Ureter (tissue), 1 donor: ENCODE data around the gene FOXP1. TPM values are rescaled to one million over a fixed set of nuclear protein-coding genes. Genes with fewer than 3 reads are reported as not detected.
A peak's percentile ranks its signal among the peaks of the same experiment; 100 is the strongest.

Experiments used
- DNase-seq: peaks from one replicate; pipeline ENCODE4 v3.0.0-alpha.2; 2020; ENCODE audit warnings: low spot score
- total RNA-seq: library from RNA; stranded (reverse); gene quantifications from one replicate; pipeline ENCODE4 v1.2.4, GENCODE V29; 2023
- donor health status: DM: yes; HTN: yes; CAD: no.

FOXP1 gene
- total RNA-seq, 1 donor from 2014 or later = 179 TPM

DNA sequence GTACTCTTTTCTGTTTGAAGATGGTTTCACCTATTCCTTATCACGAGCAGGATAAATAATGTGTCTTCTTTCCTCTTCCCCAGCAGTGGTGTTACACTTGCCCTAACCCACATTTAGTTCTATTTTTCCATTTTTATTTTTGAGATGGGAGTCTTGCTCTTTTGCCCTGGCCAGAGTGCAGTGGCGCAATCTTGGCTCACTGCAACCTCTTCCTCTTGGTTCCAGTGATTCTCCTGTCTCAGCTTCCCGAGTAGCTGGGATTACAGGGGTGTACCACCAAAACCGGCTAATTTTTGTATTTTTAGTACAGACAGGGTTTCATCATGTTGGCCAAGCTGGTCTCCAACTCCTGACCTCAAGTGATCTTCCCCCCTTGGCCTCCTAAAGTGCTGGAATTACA is 372.4 kb downstream of the FOXP1 start:
- DNase-seq = no peak

DNA sequence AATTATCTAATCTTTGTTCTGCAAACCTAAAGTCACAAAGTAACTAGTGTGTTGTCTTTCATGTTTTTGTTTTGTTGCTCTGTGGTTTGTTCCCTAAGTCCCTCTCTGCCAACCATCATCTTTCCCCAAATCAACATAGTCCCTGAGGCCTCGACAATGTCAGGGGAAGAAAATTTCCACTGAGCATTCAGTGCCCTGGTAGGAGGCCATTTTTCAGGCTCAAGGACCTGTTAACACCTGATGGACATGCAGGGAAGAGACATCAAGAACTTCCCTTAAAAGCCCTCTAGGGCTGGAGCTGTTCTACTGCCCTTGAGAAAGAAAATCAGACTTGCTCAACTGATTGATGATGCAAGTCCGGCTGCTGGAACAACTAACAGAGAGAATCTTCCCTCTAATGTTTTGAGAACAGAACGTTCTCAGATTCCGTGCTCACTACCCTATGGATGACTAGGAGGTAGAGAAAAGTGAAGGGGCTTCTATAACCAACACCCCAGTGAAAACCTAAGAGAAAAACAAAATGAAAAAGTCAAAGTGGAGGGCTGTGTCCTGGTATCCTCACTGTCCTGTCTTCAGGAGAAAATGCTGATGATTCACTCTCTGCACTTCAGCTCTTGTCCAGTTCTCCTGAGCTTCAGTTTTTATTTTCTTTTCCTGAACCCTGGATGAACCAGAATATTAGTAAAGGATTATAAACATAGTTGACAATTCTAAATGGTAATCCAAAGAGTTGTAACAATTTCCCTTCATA is 373.1 kb downstream of the FOXP1 start:
- DNase-seq = no peak

DNA sequence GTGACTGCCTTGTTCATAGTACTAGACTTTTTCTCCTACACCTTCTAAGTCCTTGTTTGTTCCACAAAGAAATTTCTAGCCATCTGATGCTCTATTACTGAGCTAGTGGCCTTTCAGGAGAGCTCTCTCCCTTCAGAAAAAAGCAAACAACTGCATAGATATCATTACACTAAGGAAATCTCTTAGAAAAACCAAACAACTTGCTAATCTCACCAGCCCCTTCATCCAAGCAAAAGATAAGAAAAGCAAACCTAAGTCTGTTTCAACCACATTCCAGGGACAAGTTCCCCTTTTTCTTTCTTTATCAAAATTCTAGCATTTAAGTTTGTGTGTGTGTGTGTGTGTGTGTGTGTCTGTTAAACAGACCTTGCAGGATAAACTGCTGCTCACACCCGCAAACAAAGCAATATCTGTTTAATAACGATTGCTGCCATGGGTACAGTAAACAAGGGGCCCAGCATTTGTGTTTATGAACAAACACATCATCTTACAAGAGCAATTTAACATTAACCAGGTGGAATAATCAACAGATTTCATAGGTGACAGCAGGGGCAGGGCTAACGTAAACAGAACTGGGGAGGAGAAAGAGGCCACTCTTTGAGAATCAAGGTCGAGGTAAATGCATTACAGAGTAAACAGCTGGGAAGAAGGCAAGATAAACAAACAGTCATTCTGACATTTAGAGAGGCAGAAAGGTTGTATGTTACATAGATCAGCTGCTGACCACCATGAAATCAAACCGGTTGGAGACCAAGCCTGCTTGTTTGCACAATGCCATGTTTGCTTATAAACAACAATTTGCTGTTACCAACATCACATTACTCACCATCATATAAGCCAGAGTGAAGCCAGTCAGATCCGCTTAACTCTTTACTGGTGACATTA is 375.1 kb downstream of the FOXP1 start:
- no peak for DNase-seq

DNA sequence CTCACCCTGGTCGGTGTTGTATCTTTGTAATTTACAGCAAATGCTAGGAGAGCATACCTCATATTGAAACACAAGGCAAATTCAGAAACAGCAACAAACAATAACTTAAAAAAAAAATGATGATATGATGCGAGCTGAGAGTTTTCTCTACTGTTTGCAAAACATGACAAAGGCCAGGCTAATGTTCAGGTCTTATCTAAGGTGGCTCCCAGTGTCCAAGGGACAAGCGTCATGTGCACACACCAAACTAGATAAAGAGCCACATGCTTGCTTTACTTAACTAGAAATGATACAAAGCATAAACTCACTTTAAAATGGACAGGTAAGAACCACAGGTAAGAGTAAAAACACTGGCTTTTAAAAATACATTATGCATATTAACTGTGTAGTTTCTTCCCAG is 375.9 kb downstream of the FOXP1 start:
- no peak for DNase-seq

GRCh38 chr3:71206305-71207165 is 377.0 kb downstream of the FOXP1 start:
- no peak for DNase-seq

GRCh38 chr3:71203727-71204488 is 379.6 kb downstream of the FOXP1 start:
- DNase-seq = no peak

DNA sequence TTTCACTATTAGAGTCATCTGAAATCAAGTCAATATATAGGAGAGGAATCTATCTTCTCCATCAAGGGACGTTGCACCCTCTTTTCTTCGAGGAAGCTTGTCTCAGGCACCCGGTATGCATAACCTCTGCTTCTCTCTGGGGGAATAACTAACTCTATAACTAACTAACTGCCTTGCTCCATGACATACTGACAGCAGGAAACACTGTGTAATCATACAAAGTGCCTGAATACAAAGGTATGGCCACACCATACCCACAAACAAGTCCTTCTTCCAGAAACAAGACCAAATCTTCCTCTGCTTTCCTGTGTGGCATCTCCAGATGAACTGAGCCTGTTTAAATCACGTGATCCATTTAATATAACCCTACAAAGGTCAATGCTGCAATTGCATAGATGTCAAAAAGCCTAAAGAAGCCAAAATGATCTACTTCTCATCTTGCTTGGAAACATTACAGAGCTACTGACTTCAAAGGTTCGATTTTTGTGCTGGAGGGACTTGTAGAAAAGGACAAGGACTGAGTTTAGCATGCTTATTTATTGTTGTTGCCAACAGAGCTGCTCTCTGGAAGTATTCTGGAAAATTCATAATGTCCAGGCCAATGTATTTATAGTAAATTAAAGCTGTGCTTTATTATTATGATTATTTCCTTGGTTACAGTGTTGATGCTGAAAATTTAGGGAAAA is 380.5 kb downstream of the FOXP1 start:
- no peak for DNase-seq

DNA sequence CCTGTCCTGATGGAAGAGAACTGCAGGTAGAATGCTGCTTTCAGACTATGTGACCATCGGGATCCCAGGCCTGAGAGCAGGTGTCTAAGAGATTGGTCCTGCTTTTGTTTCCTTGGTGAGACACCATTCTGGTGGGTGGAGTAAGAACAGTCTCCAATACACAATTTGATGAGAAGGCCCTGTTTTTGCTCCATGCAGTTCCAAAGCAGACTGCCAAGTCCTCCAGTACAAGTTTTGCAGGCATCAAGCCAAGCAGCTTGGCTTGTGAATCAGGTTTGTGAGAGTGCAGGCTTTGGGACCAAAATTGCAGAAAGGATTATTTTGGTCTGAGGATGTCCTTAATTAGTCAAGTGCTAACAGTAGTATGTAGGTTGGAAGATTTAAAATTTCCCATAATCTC is 381.6 kb downstream of the FOXP1 start:
- peak; percentile 65 for DNase-seq

DNA sequence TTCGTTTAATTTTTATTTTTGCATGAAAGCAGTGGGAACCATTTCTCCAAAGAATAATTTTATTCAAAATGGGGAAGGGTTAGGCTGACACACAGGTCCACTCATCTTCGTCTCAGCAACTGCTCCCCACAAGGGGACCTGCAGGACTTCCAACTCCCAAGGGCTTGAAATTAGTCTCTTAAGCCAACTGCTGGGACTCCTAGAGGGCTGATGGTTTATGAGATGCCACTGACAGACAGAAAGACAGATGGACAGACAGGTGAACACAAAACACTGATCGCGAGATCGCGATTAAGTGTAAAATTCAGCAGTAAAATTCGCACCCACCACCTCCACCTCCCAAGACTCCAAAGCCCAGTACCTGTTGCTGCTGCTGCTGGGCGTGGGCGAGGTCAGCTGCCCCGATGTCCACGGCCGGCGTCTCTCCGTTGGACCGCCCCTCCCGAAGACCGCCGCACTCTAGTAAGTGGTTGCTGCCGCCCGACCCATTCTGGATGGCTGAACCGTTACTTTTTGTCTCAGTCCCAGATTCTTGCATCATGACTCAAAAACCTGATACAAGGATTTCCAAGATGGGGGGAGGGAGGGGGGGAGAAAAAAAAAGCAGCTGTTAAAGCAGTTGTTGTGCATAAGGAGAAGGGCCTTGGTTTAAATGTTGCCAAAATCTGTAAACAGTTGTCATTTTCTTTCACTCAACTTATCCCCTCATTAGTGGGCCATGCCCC is 385.5 kb downstream of the FOXP1 start:
- DNase-seq = no peak

GRCh38 chr3:71195492-71195891 is 388.0 kb downstream of the FOXP1 start:
- DNase-seq = no peak

DNA sequence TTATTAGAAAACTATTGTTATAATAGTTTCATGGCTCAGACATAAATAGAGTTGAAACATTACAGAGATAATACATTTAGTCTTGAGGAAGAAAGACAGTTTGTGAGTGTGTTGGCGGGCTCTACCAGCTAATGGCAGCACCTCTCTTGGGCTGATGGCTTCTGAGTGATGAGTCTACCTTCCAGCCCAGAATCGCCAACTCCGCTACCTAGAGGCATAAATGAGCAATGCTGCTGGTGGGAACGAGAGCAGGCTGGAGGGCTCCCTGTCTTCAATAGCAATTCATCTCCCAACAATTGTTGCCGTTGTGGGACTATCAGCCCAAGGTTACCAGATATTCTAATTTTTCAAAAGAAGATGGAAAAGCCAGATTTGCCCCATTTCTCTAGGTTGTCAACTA is 388.7 kb downstream of the FOXP1 start:
- no peak for DNase-seq

GRCh38 chr3:71191031-71191482 is 392.5 kb downstream of the FOXP1 start:
- DNase-seq = no peak

- DNase-seq = no peak
These were observed 394.0 kb downstream of the FOXP1 start for GRCh38 chr3:71189480-71189879.

DNA sequence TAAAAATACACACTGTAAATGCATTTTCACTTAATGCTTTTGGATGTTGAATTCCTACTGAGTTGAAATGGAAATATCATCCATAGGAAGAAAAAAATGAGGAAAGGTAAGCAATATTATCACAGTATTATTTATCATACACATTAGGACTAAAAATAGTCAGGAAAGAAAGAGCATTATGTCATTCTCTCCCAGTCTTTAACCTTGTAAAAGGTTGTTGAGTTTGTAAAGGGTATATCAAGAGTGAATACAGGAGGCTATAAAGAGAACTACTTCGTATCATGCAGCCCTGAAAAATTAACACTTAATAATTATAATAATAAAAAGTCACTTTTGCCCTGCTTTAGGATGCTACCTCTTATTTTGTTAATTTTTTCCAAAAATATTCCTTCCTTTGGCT is 395.8 kb downstream of the FOXP1 start:
- DNase-seq = no peak

DNA sequence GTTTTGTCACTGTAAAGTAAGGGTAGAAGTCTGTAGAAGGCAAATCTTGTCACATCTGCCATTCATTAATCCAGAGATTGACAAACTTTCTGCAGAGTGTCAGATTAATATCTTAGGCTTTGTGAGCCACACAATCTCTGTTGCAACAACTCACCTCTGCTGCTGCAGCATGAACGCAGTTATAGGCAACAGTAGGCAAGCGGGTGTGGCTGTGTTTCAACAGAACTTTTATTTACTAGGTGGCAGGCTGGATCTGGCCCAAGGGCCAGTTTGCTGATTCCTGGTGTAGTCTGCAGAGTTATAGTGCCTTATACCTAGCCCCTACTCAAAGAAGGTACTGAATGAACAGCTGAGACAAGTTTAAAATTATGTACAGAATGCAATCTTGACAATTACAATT is 396.7 kb downstream of the FOXP1 start:
- no peak for DNase-seq

GRCh38 chr3:71185733-71186455 is 397.6 kb downstream of the FOXP1 start:
- DNase-seq = no peak

GRCh38 chr3:71184252-71184651 is 399.3 kb downstream of the FOXP1 start:
- DNase-seq = no peak

DNA sequence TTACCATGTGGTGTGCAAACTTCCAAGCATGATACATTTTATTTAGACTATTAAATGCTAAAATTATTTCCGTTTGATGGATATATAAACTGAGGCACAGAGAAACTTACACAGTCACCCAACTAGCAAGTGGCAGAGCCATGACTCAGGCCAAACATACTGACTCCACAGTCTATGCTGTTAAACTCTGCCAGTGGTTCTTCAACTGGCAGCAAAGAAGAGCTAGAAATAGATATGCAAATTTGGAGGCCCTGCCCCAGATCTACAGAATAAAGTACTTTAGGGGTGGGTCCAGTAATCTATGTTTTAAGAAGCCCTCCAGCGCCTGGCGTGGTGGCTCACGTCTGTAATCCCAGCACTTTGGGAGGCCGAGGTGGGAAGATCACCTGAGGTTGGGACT is 400.0 kb downstream of the FOXP1 start:
- no peak for DNase-seq

DNA sequence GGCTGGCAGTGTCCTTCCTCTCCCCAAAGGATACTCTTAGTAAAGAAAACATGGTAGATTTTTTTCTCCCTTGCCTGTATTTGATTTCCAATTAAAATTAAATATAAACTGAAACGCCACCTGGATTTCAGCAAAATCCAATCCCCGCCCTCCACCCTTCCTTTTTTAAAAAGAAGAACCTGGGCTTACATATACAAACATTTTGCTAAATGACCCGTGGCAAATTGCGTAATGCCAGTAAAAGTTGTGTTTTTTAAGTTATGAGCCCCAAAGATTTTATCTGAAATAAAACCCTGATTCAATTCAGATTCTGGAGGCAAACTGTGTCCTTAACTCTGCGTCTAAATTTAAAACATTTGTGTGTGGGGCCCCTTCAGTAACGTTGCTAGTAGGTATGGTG is 403.0 kb downstream of the FOXP1 start:
- no peak for DNase-seq
